HG03095 (cell line): ENCODE data around the gene UBE2I.

Source experiments
- ATAC-seq: cut with Tn5 transposase; IDR thresholded peaks from one replicate; pipeline ENCODE4 v1.9.1; 2021; ENCODE audit warnings: moderate library complexity; ENCODE audit not compliant: unreplicated experiment

UBE2I gene

DNA sequence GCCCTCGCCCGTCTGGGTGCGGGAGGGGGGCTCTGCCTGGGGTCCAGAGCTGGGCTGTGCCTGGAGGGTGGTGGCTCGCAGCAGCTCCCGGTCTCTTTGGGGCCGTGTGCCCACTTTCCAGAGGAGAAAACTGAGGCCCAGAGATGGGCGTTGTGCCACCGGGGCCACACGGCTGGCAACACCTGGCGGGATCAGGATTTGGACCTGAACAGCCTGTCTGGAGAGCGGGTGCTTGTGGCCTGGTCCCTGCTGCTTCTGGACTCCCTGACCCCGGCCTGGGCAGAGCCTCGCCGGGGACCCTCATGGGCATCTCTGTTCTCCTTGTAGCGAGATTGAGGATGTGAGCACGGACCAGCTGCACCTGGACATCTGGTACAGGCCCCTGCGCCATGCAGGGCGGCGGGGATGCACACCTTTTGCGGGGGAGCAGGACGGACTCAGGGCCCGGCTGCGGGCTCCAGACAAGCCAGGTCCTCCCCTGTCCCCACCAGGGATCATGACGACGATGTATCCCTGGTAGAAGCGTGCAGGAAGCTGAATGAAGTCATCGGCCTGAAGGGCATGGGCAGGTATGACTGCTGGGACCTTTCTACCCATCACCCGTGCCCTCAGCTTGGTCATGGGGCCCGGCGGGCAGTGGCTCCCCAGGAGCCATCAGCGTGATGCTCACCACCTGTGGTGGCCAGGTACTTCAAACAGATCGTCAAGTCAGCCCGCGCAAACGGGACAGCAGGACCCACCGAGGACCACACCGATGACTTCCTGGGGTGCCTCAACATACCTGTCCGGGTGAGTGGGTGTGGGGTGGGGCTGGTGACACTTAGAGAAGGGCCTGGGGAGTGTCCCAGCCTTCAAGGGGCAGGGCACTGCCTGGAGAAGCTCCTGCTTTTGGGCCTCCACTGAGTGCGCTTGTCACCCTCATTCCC lies 32.3 kb downstream of the UBE2I start:
- ATAC-seq, result no peak

DNA sequence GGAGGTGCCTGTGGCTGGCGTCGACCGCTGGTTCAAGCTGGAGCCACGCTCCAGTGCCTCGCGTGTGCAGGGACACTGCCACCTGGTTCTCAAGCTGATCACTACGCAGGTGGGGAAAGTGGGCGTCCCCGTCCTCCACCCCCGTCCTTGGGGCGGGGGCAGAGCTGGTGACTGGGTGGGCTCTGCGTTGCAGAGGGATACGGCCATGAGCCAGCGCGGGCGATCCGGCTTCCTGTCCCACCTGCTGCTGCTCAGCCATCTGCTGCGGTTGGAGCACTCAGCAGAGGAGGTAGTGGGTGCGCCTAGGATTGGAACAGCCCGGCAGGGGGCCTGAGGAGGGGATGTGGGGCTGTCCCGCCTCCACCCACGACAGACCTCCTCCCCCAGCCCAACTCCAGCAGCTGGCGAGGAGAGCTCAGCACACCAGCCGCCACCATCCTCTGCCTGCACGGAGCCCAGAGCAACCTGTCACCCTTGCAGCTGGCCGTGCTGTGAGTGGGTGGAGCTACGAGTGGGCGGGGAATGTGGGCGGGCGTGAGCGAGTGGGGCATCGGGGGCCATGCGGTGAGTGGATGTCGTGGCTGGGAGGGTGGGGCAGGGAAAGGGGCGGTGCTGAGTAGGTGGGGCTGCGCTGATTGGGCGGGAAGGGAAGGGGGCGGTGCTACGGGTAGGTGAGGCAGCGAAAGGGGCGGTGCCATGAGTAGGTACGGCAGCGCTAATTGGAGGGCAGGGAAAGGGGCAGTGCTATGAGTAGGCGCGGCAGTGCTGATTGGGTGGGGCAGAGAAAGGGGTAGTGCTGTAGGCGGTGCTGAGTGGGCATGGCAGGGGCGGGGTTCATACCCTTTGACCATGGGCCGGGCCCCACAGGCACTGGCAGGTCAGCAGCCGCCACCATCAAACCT lies 33.3 kb downstream of the UBE2I start:
- ATAC-seq, result peak; percentile 88

- ATAC-seq, result no peak
Measured at GRCh38 chr16:1343428-1344242, 34.2 kb downstream of the UBE2I start.

DNA sequence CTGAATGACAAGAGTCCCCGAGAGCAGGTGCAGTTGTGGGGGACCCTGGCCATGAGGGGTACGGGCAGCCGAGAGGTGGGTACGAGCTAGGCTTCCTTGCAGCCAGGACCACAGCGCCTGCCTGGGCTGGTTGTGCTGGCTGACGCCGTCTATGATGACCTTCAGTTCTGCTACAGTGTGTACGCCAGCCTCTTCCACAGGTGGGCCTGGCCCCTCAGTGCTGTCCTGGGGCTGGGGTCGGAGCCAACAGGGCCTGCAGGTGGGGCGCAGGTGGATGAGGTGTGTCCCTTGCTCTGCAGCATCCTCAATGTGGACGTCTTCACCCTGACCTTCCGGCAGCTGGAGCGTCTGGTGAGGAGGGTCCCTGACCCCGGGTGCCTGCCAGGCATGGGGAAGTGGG lies 35.1 kb downstream of the UBE2I start:
- no peak for ATAC-seq

DNA sequence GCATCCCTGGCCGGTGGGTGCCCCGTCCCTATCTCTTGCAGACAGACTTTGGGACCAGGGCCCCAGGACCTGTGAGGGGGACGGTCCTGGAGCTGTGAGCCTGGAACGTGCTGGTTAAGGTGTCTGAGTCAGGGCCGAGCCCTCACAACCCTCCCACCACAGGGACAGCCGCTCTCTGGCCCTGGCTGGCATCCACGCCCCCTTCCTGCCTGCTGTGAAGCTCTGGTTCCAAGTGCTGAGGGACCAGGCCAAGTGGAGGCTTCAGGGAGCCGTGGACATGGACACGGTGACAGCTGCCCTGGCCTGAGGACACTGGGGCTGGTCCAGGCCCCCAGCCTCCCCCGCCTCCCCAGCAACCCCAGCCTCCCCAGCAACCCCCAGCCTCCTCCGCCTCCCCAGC lies 35.7 kb downstream of the UBE2I start:
- ATAC-seq, result no peak

DNA sequence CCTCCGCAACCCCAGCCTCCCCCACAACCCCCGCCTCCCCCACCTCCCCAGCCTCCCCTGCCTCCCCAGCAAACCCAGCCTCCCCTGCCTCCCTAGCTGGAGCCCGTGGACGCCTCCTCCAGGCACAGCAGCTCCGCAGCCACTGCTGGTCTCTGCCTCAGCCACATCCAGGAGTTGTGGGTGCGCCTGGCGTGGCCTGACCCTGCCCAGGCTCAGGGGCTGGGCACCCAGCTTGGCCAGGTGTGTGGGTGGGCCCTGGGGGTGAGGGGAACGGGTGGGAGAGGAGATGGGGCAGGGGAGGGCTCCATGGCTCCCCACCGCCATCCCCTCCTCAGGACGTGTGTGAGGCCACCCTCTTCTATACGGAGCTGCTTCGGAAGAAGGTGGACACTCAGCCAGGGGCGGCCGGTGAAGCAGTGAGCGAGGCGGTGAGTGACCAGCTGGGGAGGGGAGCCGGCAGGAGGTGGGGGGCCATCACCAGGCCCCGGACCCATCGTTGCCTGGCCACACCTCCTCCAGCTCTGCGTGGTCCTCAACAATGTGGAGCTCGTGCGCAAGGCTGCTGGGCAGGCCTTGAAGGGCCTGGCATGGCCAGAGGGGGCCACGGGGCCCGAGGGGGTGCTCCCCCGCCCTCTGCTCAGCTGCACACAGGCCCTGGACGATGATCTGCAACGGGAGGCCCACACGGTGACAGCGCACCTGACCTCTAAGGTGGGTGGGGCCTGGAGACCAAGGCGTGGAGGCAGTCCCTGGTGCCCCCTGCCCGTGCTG lies 36.4 kb downstream of the UBE2I start:
- ATAC-seq, result no peak

GRCh38 chr16:1346422-1347285 lies 37.2 kb downstream of the UBE2I start:
- ATAC-seq, result no peak

DNA sequence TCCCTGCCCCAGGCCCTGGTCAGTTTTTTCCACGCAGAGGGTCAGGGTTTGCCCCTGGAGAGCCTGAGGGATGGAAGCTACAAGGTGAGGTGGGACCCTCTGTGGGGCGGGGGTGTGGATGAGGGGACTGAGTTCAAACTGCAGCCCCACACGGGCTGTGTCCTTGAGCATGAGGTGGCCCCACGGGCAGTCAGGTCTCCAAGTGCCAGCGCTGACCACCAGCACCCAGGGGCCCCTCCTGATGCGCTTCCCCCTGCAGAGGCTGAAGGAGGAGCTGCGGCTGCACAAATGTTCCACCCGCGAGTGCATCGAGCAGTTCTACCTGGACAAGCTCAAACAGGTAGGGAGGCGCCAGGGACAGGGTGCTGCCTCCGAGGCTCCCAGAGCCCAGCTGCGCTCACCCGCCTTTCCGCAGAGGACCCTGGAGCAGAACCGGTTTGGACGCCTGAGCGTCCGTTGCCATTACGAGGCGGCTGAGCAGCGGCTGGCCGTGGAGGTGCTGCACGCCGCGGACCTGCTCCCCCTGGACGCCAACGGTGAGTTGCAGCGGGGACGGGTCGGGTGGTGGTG lies 37.9 kb downstream of the UBE2I start:
- no peak for ATAC-seq

DNA sequence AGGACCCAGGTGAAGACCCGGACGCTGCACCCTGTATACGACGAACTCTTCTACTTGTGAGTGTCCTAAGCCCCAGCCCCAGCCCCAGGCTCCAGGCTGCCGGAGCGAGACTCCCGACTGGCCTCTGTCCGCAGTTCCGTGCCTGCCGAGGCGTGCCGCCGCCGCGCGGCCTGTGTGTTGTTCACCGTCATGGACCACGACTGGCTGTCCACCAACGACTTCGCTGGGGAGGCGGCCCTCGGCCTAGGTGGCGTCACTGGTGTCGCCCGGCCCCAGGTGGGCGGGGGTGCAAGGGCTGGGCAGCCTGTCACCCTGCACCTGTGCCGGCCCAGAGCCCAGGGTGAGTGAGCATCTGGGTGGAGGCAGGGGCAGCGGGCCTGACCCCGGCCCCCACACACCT lies 38.5 kb downstream of the UBE2I start:
- ATAC-seq, result no peak

DNA sequence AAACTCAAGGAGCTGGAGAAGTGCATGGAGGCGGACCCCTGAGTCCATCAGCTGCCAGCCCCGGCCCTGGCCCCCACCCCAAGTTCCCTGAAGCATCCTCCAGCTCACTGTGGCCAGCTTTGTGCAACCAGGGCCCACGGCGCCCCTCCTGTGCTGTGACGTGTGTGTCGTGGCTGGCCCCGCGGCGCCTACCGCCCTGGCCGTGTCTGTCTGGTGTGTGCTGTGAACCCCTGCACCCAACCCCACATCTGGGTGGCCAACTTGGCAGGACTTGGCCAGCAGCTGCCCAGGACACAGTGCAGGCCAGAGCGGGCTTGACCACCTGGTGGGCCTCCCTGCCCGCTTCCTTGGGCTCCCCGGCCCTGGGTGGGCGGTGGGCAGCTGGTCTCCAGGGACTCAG lies 39.0 kb downstream of the UBE2I start:
- no peak for ATAC-seq

GRCh38 chr16:1348926-1349325 lies 39.5 kb downstream of the UBE2I start:
- ATAC-seq, result no peak

DNA sequence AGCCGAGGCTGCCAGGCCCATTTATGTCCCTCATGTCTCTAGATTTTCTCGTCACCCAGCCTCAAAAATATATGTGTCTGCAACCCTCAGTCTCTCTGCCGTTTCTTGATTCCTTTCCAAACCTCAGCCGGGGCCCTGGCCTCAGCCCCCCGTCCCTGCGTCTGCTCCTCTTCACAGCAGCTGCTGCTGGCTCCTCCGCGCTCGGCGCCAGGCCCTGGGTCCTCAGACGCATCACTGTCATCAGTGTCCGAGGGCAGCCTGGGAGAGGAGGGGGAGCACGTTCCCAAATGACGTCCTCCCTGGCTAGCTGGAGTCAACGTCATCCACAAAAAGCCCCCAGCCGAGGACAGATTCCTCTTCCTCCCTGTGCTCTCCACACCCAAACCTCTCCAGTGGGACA lies 39.9 kb downstream of the UBE2I start:
- no peak for ATAC-seq

- ATAC-seq, result no peak
Measured at GRCh38 chr16:1349951-1350350, 40.5 kb downstream of the UBE2I start.

DNA sequence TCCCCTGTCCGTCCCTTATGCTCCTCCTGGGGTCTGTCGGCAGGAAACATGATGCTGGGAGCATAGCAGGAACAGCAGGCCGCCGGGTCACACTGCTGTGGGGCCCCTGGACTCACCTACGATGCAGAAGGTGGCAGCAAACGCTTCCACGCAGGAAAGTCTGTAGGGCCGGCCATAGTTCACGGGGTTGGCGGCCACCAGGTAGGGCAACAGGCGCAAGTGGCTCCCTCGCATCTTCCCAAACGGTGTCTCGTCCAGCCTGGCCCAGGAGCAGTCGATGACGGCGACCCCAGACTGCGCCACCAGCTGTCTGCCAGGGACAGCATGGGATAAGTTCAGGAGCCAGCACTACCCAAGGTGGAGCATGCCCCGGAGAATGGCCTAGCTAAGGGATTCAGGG lies 41.3 kb downstream of the UBE2I start:
- no peak for ATAC-seq

- ATAC-seq, result no peak
Measured at GRCh38 chr16:1351215-1351581, 41.8 kb downstream of the UBE2I start.

DNA sequence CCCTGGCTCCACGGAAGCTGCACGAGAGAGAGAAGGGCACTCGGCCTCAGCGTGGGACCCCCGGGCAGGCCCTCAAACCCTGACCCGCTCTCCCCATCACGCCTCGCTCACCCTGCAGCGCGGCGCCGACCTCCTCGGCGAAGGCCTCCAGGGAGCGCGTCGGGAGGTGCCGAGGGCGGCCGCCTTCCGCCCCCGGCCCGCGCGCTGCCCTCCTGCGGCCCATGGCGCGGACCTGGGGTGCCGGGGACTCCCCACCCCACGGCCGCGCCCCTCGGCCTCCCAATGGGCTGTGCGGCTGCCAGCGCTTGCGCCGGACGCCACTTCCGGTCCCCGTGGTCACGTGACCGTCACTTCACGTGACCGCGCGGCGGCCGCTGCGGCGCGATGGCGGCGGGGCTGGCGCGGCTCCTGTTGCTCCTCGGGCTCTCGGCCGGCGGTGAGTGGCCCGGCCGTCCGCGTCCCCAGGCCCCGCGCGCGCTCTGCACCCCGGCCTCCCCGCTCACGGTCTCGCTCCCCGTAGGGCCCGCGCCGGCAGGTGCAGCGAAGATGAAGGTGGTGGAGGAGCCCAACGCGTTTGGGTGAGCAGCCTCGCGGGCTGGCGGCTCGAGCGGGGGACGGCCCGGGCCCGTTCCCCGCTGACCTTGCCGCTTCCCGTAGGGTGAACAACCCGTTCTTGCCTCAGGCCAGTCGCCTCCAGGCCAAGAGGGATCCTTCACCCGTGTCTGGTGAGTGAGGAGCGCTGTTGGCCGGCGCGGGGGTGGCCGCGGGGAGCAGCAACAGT lies 42.3 kb downstream of the UBE2I start, which contains the start of the genes GNPTG and TSR3:
Gene GNPTG (plus strand): TSS at position 350 of the 781 bp plus-strand sequence. CDS start 35 bp downstream, at position 385.
Gene TSR3 (minus strand): TSS at position 297 of the 781 bp plus-strand sequence. CDS start 74 bp downstream, at position 223.
- ATAC-seq, result no peak

DNA sequence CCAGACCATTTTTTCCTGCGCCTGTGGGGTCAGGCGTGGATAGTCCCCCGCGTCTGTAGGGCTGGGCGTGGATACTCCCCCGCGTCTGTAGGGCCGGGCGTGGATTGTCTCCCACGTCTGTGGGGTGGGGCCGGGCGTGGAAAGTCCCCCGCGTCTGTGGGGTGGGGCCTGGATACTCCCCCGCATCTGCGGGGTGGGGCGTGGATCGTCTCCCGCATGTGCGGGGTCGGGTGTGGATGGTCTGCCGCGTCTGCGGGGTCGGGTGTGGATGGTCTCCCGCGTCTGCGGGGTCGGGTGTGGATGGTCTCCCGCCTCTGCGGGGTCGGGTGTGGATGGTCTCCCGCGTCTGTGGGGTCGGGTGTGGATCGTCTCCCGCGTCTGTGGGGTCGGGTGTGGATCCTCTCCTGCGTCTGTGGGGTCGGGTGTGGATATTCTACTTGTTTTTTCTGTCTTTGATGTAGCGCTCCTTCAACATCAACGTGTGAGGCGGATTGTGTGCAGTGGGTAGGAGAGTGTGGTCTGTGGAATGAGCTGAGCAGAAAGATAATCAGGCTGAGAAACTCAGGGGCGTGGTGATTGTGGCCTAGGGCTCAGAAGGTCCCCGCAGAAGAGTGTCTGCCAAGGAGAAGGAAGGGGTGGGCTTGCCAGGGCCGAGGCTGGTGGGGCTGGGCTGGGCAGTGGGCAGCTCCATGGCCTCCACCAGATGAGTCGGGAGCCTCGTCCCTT lies 45.5 kb downstream of the UBE2I start:
- ATAC-seq, result no peak
